RWPE2 (cell line): ENCODE data around the gene ZNF578.

Source experiments
- ATAC-seq: fragments of 200-7000 bp; cut with Tn5 transposase; 3 replicates; pipeline ENCODE4 v1.9.1; 2021; ENCODE audit warnings: low read depth
- DNase-seq: peaks from one replicate; pipeline ENCODE4 v3.0.0-alpha.2; 2020; ENCODE audit warnings: low spot score
- H3K27ac ChIP-seq: fragments of 450-650 bp; 2 replicates; pipeline ENCODE4 v1.5.1; 2017; ENCODE audit warnings: mild to moderate bottlenecking; ENCODE audit not compliant: poor library complexity, severe bottlenecking
- H3K27me3 ChIP-seq: fragments of 250-450 bp; sonication (Bioruptor Pico); 2 replicates; pipeline ENCODE4 v1.5.1; 2021; ENCODE audit warnings: mild to moderate bottlenecking, moderate library complexity; ENCODE audit not compliant: insufficient read depth, poor library complexity, severe bottlenecking
- H3K36me3 ChIP-seq: fragments of 250-450 bp; sonication (Bioruptor Pico); 2 replicates; pipeline ENCODE4 v1.5.1; 2020; ENCODE audit warnings: low read depth, mild to moderate bottlenecking, moderate library complexity
- H3K4me1 ChIP-seq: fragments of 250-450 bp; sonication (Bioruptor Pico); 2 replicates; pipeline ENCODE4 v1.5.1; 2021; ENCODE audit warnings: mild to moderate bottlenecking, moderate library complexity; ENCODE audit not compliant: insufficient read depth, poor library complexity, severe bottlenecking
- H3K4me3 ChIP-seq: fragments of 250-450 bp; sonication (Bioruptor Pico); 2 replicates; pipeline ENCODE4 v1.5.1; 2021; ENCODE audit warnings: mild to moderate bottlenecking, moderate library complexity; ENCODE audit not compliant: severe bottlenecking
- H3K9me3 ChIP-seq: fragments of 250-450 bp; sonication (Bioruptor Pico); 2 replicates; pipeline ENCODE4 v1.5.1; 2021; ENCODE audit warnings: mild to moderate bottlenecking, moderate library complexity; ENCODE audit not compliant: severe bottlenecking
- TF ChIP-seq, protein P1 (sequence below): fragments of 450-650 bp; IDR thresholded peaks from one replicate; pipeline ENCODE4 v1.5.1; 2017; ENCODE audit warnings: mild to moderate bottlenecking, moderate library complexity; ENCODE audit not compliant: poor library complexity, severe bottlenecking

Gene ZNF578

GRCh38 chr19:52442179-52442578, 11.2 kb upstream of the ZNF578 start:
- ATAC-seq (no peak), DNase-seq (no peak)
- Histone ChIP-seq H3K4me1 (no peaks in the 10 kb centered on the region), H3K9me3 (peaks cover 7% of the 10 kb centered on the region), H3K27ac (no peak overlapping the region), H3K27me3 (no peaks in the 10 kb centered on the region), H3K36me3 (no peaks in the 10 kb centered on the region), H3K4me3 (no peak overlapping the region)
- TF ChIP-seq, protein P1, sequence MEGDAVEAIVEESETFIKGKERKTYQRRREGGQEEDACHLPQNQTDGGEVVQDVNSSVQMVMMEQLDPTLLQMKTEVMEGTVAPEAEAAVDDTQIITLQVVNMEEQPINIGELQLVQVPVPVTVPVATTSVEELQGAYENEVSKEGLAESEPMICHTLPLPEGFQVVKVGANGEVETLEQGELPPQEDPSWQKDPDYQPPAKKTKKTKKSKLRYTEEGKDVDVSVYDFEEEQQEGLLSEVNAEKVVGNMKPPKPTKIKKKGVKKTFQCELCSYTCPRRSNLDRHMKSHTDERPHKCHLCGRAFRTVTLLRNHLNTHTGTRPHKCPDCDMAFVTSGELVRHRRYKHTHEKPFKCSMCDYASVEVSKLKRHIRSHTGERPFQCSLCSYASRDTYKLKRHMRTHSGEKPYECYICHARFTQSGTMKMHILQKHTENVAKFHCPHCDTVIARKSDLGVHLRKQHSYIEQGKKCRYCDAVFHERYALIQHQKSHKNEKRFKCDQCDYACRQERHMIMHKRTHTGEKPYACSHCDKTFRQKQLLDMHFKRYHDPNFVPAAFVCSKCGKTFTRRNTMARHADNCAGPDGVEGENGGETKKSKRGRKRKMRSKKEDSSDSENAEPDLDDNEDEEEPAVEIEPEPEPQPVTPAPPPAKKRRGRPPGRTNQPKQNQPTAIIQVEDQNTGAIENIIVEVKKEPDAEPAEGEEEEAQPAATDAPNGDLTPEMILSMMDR: no peak

GRCh38 chr19:52444506-52444905, 8.8 kb upstream of the ZNF578 start:
- TF ChIP-seq, protein P1: no peak
- no peaks in the 10 kb centered on the region for H3K36me3 ChIP-seq
- no peak for ATAC-seq
- DNase-seq: no peak
- no peaks in the 10 kb centered on the region for H3K4me1 ChIP-seq
- peaks cover 7% of the 10 kb centered on the region for H3K9me3 ChIP-seq
- no peak overlapping the region for H3K4me3 ChIP-seq
- H3K27ac ChIP-seq: no peak overlapping the region
- no peaks in the 10 kb centered on the region for H3K27me3 ChIP-seq

GRCh38 chr19:52451241-52451640, 2.1 kb upstream of the ZNF578 start:
- H3K9me3 ChIP-seq: peaks cover 5% of the 10 kb centered on the region
- no peak for DNase-seq
- no peak overlapping the region for H3K4me3 ChIP-seq
- H3K36me3 ChIP-seq: no peaks in the 10 kb centered on the region
- H3K4me1 ChIP-seq: no peaks in the 10 kb centered on the region
- TF ChIP-seq, protein P1: no peak
- ATAC-seq: no peak
- no peaks in the 10 kb centered on the region for H3K27me3 ChIP-seq
- no peak overlapping the region for H3K27ac ChIP-seq

- DNase-seq: no peak
These were observed 11.6 kb downstream of the ZNF578 start for GRCh38 chr19:52464798-52465470.

More at GRCh38 chr19:52464798-52465470, 11.6 kb downstream of the ZNF578 start:
- H3K27ac ChIP-seq: no peak overlapping the region
- no peaks in the 10 kb centered on the region for H3K4me1 ChIP-seq
- H3K27me3 ChIP-seq: no peaks in the 10 kb centered on the region
- ATAC-seq: no peak
- no peak overlapping the region for H3K4me3 ChIP-seq
- no peaks in the 10 kb centered on the region for H3K36me3 ChIP-seq
- H3K9me3 ChIP-seq: peaks cover 4% of the 10 kb centered on the region
- TF ChIP-seq, protein P1: no peak
